ENCODE results near the gene DNM2.
"Not testable (repeated sequence)": the region's sequence is repeated elsewhere in the genome, so short reads cannot be mapped to it uniquely, and the experiment has no call there.

DNM2 gene

GRCh38 chr19:10717356-10718204 is at the start of gene DNM2:
DNM2 (plus strand) TSS chr19:10718079; CDS start chr19:10718243, 164 bp downstream.
- peak; percentile 100 for DNase-seq

- no peak for DNase-seq
These were observed 48.6 kb upstream of the DNM2 start for GRCh38 chr19:10669246-10669645.

DNA sequence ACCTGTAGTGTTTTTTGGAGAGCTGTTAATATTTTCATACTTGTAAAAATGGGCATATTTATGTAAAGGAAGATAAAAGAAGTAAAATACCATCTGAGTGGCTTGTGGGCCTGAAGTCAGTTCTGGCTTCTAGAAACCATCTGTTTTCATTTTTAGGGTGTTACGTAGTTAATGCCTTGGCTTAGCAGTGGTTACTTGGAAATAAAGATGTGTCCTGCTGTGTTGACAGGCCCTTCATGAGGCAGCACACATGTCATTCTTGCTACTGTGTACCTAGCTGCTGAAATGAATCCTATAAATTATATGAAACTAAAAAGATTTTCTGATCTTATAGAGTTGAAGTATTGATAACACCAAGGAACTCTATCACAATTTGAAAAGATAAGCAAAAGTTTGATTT is 47.7 kb upstream of the DNM2 start:
- peak in 1 of 2 experiments; percentile 44 for DNase-seq

DNA sequence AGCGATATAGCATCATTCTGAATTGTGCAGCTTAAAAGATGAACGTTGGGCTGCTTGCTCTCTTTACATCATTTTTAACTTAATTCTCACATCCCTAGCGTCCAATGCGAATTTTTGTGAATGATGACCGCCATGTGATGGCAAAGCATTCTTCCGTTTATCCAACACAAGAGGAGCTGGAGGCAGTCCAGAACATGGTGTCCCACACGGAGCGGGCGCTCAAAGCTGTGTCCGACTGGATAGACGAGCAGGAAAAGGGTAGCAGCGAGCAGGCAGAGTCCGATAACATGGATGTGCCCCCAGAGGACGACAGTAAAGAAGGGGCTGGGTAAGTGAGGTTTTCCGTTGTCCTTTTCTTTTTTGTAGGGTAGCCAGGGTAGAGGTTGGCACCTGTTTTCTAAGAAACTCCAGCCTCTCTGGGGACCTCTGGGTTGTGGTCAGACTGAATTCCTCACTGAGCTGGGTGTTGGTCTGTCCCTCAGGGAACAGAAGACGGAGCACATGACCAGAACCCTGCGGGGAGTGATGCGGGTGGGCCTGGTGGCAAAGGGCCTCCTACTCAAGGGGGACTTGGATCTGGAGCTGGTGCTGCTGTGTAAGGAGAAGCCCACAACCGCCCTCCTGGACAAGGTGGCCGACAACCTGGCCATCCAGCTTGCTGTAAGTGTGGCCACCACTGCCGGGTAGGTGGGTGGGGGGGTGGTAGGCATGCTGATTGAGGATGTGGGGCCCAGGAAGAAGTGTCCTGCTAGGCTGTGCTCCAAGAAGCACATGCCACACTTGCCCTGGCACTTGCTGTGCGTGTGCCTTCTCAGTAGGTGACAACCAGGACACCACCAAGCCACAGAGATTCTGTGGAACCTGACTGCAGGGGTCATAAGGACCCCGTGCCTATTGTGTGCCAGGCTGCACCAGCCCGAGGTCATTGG is 46.7 kb upstream of the DNM2 start:
- peak in 1 of 2 experiments; percentile 12 for DNase-seq

DNA sequence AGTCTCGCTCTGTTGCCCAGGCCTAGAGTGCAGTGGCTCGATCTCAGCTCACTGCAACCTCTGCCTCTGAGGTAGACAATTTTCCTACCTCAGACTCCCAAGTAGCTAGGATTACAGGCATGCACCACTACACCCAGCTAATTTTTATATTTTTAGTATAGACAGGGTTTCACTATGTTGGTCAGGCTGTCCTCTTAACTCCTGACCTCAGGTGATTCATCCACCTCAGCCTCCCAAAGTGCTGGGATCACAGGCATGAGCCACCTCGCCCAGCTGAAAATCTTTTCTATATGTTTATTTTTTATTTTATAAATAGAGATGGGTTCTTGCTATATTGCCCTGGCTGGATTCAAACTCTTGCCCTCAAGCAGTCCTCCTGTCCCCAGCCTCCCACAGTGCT is 46.0 kb upstream of the DNM2 start:
- DNase-seq: not testable (repeated sequence)

- DNase-seq: not testable (repeated sequence)
These were observed 42.7 kb upstream of the DNM2 start for GRCh38 chr19:10675214-10675613.

DNA sequence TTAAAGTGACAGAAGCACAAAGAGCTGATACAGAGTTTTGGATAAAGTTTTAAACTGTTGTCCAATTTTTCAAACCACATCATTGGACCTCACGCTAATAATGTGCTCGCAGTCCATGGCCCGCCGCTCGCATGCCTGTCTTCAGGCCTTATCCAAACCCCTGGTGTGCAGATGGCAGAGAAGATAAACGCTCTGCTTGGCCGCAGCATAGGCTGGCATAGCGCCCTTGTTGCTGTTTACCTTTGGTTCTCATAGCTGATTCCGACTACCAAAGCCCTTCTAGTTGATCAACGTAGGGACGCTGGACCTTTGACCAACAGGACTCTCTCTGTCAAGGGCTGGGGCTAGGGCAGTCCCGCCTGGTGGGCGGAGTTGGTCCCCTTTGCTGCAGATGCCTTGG is 40.1 kb upstream of the DNM2 start:
- DNase-seq: peak in 1 of 2 experiments; percentile 15

- no peak for DNase-seq
These were observed 39.1 kb upstream of the DNM2 start for GRCh38 chr19:10678813-10679212.

DNA sequence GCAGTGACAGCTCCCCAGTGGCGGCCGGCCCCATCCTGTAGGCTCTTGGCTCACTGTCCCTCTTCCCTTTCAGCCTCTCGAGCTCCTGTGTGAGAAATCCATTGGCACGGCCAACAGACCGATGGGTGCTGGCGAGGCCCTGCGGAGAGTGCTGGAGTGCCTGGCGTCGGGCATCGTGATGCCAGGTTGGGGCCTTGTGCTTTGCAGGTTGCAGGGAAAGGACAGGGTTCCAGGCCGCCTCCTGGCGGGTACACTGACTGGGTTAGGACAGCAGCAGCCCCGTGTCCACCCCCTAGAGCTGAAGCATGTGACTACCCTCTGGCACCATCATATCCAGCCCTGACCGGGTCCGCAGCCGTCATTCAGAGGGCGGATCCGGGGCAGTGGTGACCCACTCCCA is 38.1 kb upstream of the DNM2 start:
- no peak for DNase-seq

GRCh38 chr19:10680545-10681135 is 37.2 kb upstream of the DNM2 start:
- no peak for DNase-seq

DNA sequence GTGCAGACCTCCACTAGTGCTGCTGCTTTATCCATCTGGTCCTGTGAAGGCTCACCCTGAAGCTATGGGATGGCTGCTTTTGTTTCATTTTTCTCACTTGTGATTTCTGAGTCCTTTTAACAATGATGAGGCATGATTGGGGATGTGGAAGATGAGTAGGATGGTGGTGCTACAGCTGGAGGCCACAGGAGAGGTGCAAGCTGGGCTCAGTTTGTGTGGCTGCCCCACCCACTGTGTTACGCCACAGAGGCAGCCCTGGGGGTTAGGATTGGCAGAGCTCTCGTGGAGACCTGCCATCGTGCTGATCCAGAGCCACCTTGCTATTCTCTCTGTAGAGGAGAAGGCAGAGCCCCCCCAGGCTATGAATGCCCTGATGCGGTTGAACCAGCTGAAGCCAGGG is 36.2 kb upstream of the DNM2 start:
- DNase-seq: no peak

GRCh38 chr19:10682397-10683063 is 35.3 kb upstream of the DNM2 start:
- no peak for DNase-seq

- no peak for DNase-seq
These were observed 34.8 kb upstream of the DNM2 start for GRCh38 chr19:10683064-10683426.

DNA sequence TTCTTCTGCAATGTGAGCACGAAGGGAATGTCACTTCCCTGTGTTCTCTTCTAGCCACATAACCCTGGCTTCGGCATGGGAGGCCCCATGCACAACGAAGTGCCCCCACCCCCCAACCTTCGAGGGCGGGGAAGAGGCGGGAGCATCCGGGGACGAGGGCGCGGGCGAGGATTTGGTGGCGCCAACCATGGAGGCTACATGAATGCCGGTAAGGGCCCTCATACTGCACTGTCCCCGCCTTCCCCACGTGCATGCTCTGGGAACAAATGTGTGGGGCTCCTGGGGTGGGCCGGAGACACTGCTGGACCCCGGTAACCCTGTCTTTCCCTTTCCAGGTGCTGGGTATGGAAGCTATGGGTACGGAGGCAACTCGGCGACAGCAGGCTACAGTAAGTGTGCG is 34.3 kb upstream of the DNM2 start:
- no peak for DNase-seq

DNA sequence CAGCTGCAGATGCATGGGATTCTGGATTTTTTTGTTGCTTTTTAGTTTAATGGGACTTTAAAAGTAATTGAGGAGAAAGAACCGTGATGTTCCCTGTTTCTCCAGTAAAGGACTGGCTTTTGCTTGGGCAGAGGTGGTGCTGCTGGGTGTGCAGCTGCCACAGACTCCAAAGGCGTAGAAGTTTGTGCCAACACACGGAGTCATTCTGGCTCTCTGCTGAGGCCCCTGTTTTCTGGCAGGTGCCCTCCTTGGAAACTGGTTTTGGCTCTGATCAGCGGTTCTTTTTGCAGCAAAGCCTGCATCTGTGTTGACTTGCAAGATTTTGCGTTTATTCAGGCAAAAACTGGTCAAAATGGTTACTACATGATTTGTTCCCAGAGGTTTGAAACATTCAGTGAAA is 32.7 kb upstream of the DNM2 start:
- DNase-seq: no peak

DNA sequence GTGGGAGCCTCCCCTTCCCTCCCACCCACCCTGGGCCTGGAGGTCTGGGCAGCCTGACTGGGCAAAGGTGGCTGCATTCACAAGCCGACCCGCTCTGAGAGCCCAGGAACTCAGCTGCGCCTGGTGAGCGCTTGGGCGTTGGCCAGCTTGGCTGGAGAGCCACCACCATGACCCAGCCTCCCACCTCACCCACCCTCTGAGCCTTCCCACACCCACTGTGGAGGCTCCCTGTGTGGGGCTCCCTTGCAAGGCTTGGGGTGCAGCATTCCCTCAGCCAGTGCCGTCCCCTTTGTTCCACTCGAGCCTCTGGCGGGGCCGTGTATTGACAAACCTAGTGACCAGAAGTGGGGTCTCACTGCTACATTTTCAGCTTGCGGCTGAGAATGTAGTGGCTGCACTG is 31.7 kb upstream of the DNM2 start:
- no peak for DNase-seq

GRCh38 chr19:10686661-10687517 is 31.0 kb upstream of the DNM2 start:
- DNase-seq: peak in 1 of 2 experiments; percentile 66

- DNase-seq: no peak
These were observed 30.2 kb upstream of the DNM2 start for GRCh38 chr19:10687518-10688288.

- DNase-seq: no peak
These were observed 29.2 kb upstream of the DNM2 start for GRCh38 chr19:10688545-10689280.

- no peak for DNase-seq
These were observed 27.5 kb upstream of the DNM2 start for GRCh38 chr19:10690341-10690781.
